ENCODE data around the gene FASTK. TPM values are rescaled to one million over a fixed set of nuclear protein-coding genes. Genes with fewer than 3 reads are reported as not detected.

FASTK gene
- total RNA-seq, 1 experiment from 2014 or later = 86.4 TPM

DNA sequence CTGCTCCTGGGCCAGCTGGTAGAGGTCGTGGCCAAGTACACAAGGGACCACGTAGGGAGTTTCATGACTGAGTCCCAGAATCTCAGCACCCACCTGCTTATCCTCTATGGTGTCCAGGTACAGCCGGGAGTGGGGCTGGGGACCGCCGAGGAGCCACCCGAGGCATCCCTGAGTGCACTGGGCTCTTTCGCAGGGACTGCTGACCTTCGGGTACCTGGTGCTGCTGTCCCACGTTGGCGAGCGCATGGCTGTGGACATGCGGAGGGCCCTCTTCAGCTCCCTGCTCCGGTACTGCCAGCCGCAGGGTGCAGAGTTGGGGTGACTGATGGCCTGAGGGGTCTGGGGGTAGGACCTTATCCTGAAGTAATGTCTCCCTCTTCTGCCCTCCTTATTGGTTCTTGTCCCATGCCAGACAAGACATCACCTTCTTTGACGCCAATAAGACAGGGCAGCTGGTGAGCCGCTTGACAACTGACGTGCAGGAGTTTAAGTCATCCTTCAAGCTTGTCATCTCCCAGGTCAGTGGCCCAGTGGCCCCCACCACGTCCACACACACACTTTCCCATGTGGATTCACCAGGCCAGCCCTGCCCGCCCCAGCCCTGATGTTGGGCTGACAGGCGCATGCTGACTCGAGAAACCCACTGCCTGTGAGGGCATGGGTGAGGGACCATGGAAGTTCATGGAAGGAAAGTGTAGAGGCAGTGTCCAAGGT lies 46.1 kb downstream of the FASTK start:
- Histone ChIP-seq H3K9me2 (ENCODE audit: insufficient read depth) (no peaks in the 10 kb centered on the region), H4K20me1 (ENCODE audit: insufficient read depth) (no peaks in the 10 kb centered on the region), H3K4me3 (replicated peaks in 1 of 2; ENCODE audit: low read depth in 1 of 2, low read length in 2 of 2) (no peak overlapping the region), H3K9ac (ENCODE audit: low read length) (no peak overlapping the region), H2AFZ (ENCODE audit: low read depth, low read length, poor library complexity, severe bottlenecking) (no peak overlapping the region), H3K27me3 (ENCODE audit: insufficient read depth, low read length) (no peaks in the 10 kb centered on the region), H3K4me1 (ENCODE audit: control insufficient read depth in 1 of 2, insufficient read depth in 2 of 2, low read length in 2 of 2) (peaks cover 12 to 20% of the 10 kb centered on the region in 2 experiments), H3K36me3 (ENCODE audit: control insufficient read depth in 1 of 2, insufficient read depth in 2 of 2, low read length in 2 of 2) (peaks cover 3 to 10% of the 10 kb centered on the region in 2 experiments; a peak in 2 of 4 replicates), H3K79me2 (ENCODE audit: insufficient read depth, low read length) (peaks cover 6% of the 10 kb centered on the region), H3K4me2 (ENCODE audit: low read length) (no peak overlapping the region), H3K9me3 (ENCODE audit: control insufficient read depth in 1 of 2, insufficient read depth in 1 of 2, low read depth in 1 of 2, low read length in 2 of 2) (no peaks in the 10 kb centered on the region), H3K27ac (ENCODE audit: low read depth, low read length) (no peak overlapping the region)
- ChIA-PET POLR2A (no interaction called here), CTCF (no interaction called here), RAD21 (ENCODE audit: low non-redundant PET in 1 of 2, low total read pairs in 2 of 2, uncharacterized antibody in 2 of 2, unreplicated experiment in 2 of 2) (no interaction called here)
- no TSS peak for BruUV-seq (replicated peaks)
- no peak for ATAC-seq
- TF ChIP-seq SIN3A (IDR thresholded peaks at IDR 0.05; ENCODE audit: low read depth) = no peak
- TF ChIP-seq SRF (IDR thresholded peaks at IDR 0.05; ENCODE audit: low read depth) = no peak
- TF ChIP-seq, protein P1, sequence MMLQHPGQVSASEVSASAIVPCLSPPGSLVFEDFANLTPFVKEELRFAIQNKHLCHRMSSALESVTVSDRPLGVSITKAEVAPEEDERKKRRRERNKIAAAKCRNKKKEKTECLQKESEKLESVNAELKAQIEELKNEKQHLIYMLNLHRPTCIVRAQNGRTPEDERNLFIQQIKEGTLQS (IDR thresholded peaks at IDR 0.05) = no peak
- no peak for TF ChIP-seq EZH2 (IDR thresholded peaks at IDR 0.05)
- TF ChIP-seq, protein P2, sequence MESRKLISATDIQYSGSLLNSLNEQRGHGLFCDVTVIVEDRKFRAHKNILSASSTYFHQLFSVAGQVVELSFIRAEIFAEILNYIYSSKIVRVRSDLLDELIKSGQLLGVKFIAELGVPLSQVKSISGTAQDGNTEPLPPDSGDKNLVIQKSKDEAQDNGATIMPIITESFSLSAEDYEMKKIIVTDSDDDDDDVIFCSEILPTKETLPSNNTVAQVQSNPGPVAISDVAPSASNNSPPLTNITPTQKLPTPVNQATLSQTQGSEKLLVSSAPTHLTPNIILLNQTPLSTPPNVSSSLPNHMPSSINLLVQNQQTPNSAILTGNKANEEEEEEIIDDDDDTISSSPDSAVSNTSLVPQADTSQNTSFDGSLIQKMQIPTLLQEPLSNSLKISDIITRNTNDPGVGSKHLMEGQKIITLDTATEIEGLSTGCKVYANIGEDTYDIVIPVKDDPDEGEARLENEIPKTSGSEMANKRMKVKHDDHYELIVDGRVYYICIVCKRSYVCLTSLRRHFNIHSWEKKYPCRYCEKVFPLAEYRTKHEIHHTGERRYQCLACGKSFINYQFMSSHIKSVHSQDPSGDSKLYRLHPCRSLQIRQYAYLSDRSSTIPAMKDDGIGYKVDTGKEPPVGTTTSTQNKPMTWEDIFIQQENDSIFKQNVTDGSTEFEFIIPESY (IDR thresholded peaks at IDR 0.05; ENCODE audit: extremely low read depth, insufficient replicate concordance, low read length) = no peak
- TF ChIP-seq JUND (IDR thresholded peaks at IDR 0.05) = no peak
- intact Hi-C loops (cut with micrococcal nuclease) = no loop called here
- no peak for DNase-seq (ENCODE audit: low read depth, low spot score)

DNA sequence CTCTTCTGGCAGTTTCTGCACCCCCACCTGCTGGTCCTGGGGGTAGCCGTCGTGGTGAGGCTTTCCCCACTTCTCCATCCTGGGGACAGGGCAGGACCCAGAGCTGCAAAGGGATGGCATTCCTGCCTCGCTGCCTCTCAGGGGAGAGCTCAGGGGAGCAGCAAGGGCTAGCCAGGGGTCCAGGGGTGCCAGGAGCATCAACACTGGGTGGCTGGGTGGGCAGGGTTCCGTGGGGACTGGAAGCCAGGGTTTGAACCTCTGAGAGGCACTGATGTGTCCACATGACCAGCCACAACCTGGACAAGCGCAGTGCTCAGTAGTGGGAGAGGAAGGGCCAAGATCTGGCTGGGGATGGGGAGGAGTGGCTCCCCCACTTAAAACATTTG lies 46.8 kb downstream of the FASTK start:
- H4K20me1 ChIP-seq (ENCODE audit: insufficient read depth) = no peaks in the 10 kb centered on the region
- no peak overlapping the region for H3K4me3 ChIP-seq (replicated peaks in 1 of 2; ENCODE audit: low read depth in 1 of 2, low read length in 2 of 2)
- H3K27me3 ChIP-seq (ENCODE audit: insufficient read depth, low read length) = no peaks in the 10 kb centered on the region
- DNase-seq (ENCODE audit: low read depth, low spot score) (no peak), ATAC-seq (no peak)
- intact Hi-C loops (cut with micrococcal nuclease) = no loop called here
- no peak overlapping the region for H3K27ac ChIP-seq (ENCODE audit: low read depth, low read length)
- CTCF ChIA-PET = interaction anchor here (1.4 kb wide), 1 partner anchor 77 kb away, joined by 4 read pairs; no protein-coding TSS in a partner anchor
- POLR2A ChIA-PET = no interaction called here
- peaks cover 6% of the 10 kb centered on the region for H3K79me2 ChIP-seq (ENCODE audit: insufficient read depth, low read length)
- no peak overlapping the region for H3K9ac ChIP-seq (ENCODE audit: low read length)
- H3K9me2 ChIP-seq (ENCODE audit: insufficient read depth) = no peaks in the 10 kb centered on the region
- no peaks in the 10 kb centered on the region for H3K9me3 ChIP-seq (ENCODE audit: control insufficient read depth in 1 of 2, insufficient read depth in 1 of 2, low read depth in 1 of 2, low read length in 2 of 2)
- H3K36me3 ChIP-seq (ENCODE audit: control insufficient read depth in 1 of 2, insufficient read depth in 2 of 2, low read length in 2 of 2) = peaks cover 3 to 10% of the 10 kb centered on the region in 2 experiments; a peak in 2 of 4 replicates
- no TSS peak for BruUV-seq (replicated peaks)
- H2AFZ ChIP-seq (ENCODE audit: low read depth, low read length, poor library complexity, severe bottlenecking) = no peak overlapping the region
- RAD21 ChIA-PET (ENCODE audit: low non-redundant PET in 1 of 2, low total read pairs in 2 of 2, uncharacterized antibody in 2 of 2, unreplicated experiment in 2 of 2) = no interaction called here
- H3K4me1 ChIP-seq (ENCODE audit: control insufficient read depth in 1 of 2, insufficient read depth in 2 of 2, low read length in 2 of 2) = peaks cover 7 to 20% of the 10 kb centered on the region in 2 experiments
- no peak overlapping the region for H3K4me2 ChIP-seq (ENCODE audit: low read length)
- TF ChIP-seq RAD21 (IDR thresholded peaks at IDR 0.05; ENCODE audit: low read depth) (no peak), EZH2 (IDR thresholded peaks at IDR 0.05) (no peak), POLR2AphosphoS5 (IDR thresholded peaks at IDR 0.05; ENCODE audit: low read depth, low read length) (no peak), SP1 (IDR thresholded peaks at IDR 0.05; ENCODE audit: low read depth) (no peak), FOSL1 (IDR thresholded peaks at IDR 0.05; ENCODE audit: low read depth) (no peak), JUND (IDR thresholded peaks at IDR 0.05) (no peak), CBX3 (IDR thresholded peaks at IDR 0.05; ENCODE audit: low read depth) (no peak), TCF7L2 (IDR thresholded peaks at IDR 0.05; ENCODE audit: borderline replicate concordance, extremely low read depth, insufficient read depth, insufficient read length) (no peak)
- TF ChIP-seq, protein P3, sequence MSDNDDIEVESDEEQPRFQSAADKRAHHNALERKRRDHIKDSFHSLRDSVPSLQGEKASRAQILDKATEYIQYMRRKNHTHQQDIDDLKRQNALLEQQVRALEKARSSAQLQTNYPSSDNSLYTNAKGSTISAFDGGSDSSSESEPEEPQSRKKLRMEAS (IDR thresholded peaks at IDR 0.05) = no peak
- TF ChIP-seq, protein P4, sequence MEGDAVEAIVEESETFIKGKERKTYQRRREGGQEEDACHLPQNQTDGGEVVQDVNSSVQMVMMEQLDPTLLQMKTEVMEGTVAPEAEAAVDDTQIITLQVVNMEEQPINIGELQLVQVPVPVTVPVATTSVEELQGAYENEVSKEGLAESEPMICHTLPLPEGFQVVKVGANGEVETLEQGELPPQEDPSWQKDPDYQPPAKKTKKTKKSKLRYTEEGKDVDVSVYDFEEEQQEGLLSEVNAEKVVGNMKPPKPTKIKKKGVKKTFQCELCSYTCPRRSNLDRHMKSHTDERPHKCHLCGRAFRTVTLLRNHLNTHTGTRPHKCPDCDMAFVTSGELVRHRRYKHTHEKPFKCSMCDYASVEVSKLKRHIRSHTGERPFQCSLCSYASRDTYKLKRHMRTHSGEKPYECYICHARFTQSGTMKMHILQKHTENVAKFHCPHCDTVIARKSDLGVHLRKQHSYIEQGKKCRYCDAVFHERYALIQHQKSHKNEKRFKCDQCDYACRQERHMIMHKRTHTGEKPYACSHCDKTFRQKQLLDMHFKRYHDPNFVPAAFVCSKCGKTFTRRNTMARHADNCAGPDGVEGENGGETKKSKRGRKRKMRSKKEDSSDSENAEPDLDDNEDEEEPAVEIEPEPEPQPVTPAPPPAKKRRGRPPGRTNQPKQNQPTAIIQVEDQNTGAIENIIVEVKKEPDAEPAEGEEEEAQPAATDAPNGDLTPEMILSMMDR (IDR thresholded peaks at IDR 0.05 in 2 of 3, conservative IDR thresholded peaks at IDR 0.05 in 1 of 3; ENCODE audit: borderline replicate concordance in 1 of 3, insufficient read depth in 1 of 3, low read depth in 2 of 3, low read length in 2 of 3) = no peak

Data from HCT116 (cell line).